Endothelial cell (in vitro differentiated cells): Measurements from ENCODE around the gene SIX6. TPM values are rescaled to one million over a fixed set of nuclear protein-coding genes. Genes with fewer than 3 reads are reported as not detected.

Experiments
- DNase-seq: peaks from one replicate; pipeline ENCODE4 v3.0.0; 2021; ENCODE audit warnings: low spot score
- H3K27ac Mint-ChIP-seq: one replicate; pipeline ENCODE4 v1.8.0; 2021; ENCODE audit warnings: mixed read lengths, inconsistent platforms; ENCODE audit not compliant: unreplicated experiment
- H3K27me3 Mint-ChIP-seq: one replicate; pipeline ENCODE4 v1.8.0; 2021; ENCODE audit warnings: mild to moderate bottlenecking, moderate library complexity, mixed read lengths, inconsistent platforms; ENCODE audit not compliant: unreplicated experiment
- H3K36me3 Mint-ChIP-seq: one replicate; pipeline ENCODE4 v1.8.0; 2021; ENCODE audit warnings: mild to moderate bottlenecking, low read depth, mixed read lengths, inconsistent platforms; ENCODE audit not compliant: unreplicated experiment
- H3K4me1 Mint-ChIP-seq: one replicate; pipeline ENCODE4 v1.8.0; 2021; ENCODE audit warnings: mild to moderate bottlenecking, mixed read lengths, inconsistent platforms; ENCODE audit not compliant: unreplicated experiment
- H3K4me3 Mint-ChIP-seq: one replicate; pipeline ENCODE4 v1.8.0; 2021; ENCODE audit warnings: mild to moderate bottlenecking, mixed read lengths, inconsistent platforms; ENCODE audit not compliant: unreplicated experiment
- H3K9me3 Mint-ChIP-seq: one replicate; pipeline ENCODE4 v1.8.0; 2021; ENCODE audit warnings: mixed read lengths, inconsistent platforms; ENCODE audit not compliant: unreplicated experiment
- total RNA-seq: library from RNA; stranded (reverse); fragmentation: NEBNext Ultra II Directional; extraction: Animal tissue kit (Norgen Biotek cat#: 25700); gene quantifications from one replicate; pipeline ENCODE4 v1.2.1, GENCODE V29; 2021; ENCODE audit not compliant: unreplicated experiment
- TF ChIP-seq, protein P1 (sequence below): fragments of 200-600 bp; sonication (generic); IDR thresholded peaks from one replicate; pipeline ENCODE4 v1.5.0; 2021; ENCODE audit warnings: antibody characterized with exemption; ENCODE audit not compliant: unreplicated experiment

SIX6 gene
- total RNA-seq, 1 donor from 2014 or later = not detected

DNA sequence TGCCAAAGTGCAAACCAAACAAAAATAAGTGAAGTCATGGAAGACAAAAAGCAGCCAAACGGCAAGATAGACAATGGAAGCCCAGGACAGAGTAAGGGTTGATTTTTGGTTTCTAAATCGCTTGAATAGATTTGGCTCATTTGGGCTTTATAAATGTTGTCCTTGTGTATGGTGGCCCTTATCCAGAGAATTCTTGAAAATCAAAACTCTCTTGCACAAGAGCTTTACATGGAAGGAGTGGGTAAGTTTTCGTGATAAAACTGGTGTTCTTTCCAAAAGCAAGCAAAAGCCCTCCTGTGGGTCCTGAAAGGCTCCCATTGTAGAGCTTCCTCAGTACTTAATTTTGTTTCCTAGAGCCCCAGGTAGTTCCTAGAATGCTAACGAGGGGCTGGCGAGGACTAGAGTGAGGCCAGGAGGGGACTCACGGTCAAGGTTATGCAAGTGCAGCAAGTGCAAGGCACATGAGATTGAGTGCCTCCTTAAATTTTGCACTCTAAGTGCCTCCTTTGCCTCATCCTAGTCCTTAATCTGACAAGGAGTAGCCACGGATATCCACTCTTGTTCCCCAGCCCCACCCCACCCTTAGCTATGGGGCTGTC, 4.1 kb downstream of the SIX6 start:
- TF ChIP-seq, protein P1, sequence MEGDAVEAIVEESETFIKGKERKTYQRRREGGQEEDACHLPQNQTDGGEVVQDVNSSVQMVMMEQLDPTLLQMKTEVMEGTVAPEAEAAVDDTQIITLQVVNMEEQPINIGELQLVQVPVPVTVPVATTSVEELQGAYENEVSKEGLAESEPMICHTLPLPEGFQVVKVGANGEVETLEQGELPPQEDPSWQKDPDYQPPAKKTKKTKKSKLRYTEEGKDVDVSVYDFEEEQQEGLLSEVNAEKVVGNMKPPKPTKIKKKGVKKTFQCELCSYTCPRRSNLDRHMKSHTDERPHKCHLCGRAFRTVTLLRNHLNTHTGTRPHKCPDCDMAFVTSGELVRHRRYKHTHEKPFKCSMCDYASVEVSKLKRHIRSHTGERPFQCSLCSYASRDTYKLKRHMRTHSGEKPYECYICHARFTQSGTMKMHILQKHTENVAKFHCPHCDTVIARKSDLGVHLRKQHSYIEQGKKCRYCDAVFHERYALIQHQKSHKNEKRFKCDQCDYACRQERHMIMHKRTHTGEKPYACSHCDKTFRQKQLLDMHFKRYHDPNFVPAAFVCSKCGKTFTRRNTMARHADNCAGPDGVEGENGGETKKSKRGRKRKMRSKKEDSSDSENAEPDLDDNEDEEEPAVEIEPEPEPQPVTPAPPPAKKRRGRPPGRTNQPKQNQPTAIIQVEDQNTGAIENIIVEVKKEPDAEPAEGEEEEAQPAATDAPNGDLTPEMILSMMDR = no peak
- Mint-ChIP-seq H3K27ac (no peak overlapping the region), H3K9me3 (peaks cover 4% of the 10 kb centered on the region), H3K27me3 (peaks cover 23% of the 10 kb centered on the region), H3K36me3 (peaks cover 4% of the 10 kb centered on the region), H3K4me3 (no peak overlapping the region), H3K4me1 (peaks cover 32% of the 10 kb centered on the region)
- DNase-seq = no peak

DNA sequence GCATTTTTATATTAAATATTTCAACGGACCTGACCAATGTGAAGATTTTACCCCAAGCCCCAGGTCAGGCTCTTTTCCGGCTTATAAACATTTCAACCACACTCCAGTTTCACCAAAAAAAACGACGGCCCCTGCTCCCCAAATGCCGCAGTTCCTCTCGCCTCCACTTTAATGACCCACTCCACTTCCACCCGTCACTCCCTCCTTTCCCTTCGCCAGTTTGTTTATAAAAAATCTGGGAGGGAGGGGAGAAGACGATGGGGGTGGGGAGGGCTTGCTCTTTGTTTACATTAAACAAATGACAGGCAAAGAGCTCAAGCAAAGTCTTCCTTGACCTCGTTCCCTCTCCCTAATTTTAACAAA, 5.4 kb downstream of the SIX6 start:
- TF ChIP-seq, protein P1 = no peak
- Mint-ChIP-seq H3K27me3 (peaks cover 16% of the 10 kb centered on the region), H3K36me3 (peaks cover 4% of the 10 kb centered on the region), H3K4me3 (peak overlapping the region; percentile 91), H3K9me3 (peaks cover 4% of the 10 kb centered on the region), H3K4me1 (peaks cover 27% of the 10 kb centered on the region), H3K27ac (peak overlapping the region; percentile 92)
- no peak for DNase-seq

DNA sequence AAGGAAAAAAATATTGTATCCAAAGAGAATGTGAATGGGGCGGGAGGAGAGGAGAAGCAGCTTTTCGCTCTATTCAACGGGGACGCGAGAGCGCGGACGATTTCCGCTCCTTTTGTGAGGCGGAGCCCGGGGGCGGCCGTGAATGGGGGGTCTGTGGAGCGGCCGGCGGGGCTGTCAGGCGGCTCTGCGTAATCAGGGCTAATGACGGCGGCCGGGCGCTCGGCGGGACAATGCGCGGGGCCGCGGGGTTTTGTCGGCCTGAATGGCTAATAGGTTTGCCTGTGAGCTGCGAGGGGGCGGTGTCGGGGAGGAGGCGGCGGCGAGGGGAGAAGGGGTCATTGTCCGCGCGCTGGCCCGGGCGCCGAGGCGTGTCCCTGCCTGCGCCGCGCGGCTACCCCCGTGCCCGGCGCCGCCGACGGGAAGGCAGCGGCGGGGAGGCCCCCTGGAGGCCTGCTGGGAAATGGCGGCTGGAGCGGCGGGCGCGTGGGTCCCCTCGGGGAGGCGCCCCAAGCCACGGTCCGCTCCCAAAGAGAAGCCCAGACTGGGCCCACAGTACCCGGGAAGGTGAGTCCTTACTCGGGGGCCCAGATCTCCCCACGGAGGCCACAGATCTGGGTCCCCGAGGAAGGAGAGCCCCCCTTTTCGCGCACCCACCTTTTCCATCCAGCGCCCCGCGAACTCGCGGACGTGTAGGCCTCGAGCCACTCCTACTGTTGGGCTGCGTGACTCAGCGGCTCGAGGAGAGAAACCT, 6.0 kb downstream of the SIX6 start:
- H3K27ac Mint-ChIP-seq = peak overlapping the region; percentile 92
- peaks cover 24% of the 10 kb centered on the region for H3K4me1 Mint-ChIP-seq
- peak overlapping the region; percentile 91 for H3K4me3 Mint-ChIP-seq
- TF ChIP-seq, protein P1 = peak; percentile 78
- H3K36me3 Mint-ChIP-seq = peaks cover 4% of the 10 kb centered on the region
- peaks cover 4% of the 10 kb centered on the region for H3K9me3 Mint-ChIP-seq
- peaks cover 13% of the 10 kb centered on the region for H3K27me3 Mint-ChIP-seq
- peak; percentile 85 for DNase-seq

DNA sequence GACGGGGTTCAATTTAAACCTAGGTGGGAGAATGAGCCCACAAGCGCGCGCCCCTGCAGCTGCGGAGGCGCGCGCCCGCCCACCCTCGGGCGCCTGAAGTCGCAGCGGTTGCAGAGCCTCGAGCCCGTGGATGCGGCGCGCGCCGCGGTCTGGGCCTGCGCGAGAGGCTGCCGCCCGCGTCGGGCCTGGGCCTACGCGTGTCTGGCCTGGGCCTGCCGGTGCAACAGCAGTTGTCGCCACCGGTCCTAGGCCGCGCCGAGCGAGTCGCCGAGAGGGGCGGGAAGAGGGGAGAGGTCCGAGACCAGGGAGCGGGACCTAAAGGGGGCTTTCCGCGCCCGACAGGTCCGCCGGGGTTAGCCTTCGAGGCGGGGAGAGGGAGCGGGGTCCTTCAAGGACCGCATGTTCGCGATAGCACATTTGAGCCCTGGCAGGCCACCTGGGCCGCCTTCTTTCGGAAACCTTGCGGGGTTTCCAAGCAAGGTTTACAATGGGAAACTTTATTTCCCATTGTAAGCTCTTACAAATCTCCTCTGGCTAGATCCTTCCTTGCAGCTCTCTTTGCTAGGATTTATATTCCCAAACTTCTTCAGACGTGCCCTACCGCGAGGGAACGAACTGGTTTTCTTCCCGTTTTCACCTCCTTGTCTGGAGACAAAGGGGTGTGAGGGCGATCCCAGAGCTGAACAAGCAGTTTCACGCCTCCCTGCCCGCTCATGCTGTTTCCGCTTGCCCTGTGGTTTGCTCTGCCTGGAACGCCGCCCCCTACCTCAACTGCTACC, 6.8 kb downstream of the SIX6 start:
- peak overlapping the region; percentile 33 for H3K27ac Mint-ChIP-seq
- peaks cover 20% of the 10 kb centered on the region for H3K4me1 Mint-ChIP-seq
- TF ChIP-seq, protein P1 = no peak
- H3K9me3 Mint-ChIP-seq = peaks cover 4% of the 10 kb centered on the region
- peak overlapping the region; percentile 56 for H3K4me3 Mint-ChIP-seq
- H3K27me3 Mint-ChIP-seq = peaks cover 10% of the 10 kb centered on the region
- peak; percentile 50 for DNase-seq
- peaks cover 4% of the 10 kb centered on the region for H3K36me3 Mint-ChIP-seq
